Peyer's patch (tissue), 4 donors: ENCODE results near the gene ACER3. TPM values are rescaled to one million over a fixed set of nuclear protein-coding genes. Genes with fewer than 3 reads are reported as not detected.

ENCODE experiments used
- DNase-seq, 3 donors: peaks; one replicate each; pipeline ENCODE4 v3.0.0-alpha.2; 2017 to 2019
- H3K27ac ChIP-seq, 4 donors: fragments of 200-600 bp; sonication (generic); one replicate each; pipeline ENCODE4 v1.5.1; 2016 to 2019
- H3K27me3 ChIP-seq, 2 donors: fragments of 200-600 bp; sonication (generic); one replicate each; pipeline ENCODE4 v1.5.1; 2019
- H3K36me3 ChIP-seq, 3 donors: fragments of 200-600 bp; sonication (generic); one replicate each; pipeline ENCODE4 v1.5.1; 2016 to 2019
- H3K4me1 ChIP-seq, 4 donors: fragments of 200-600 bp; sonication (generic); one replicate each; pipeline ENCODE4 v1.5.1; 2016 to 2019
- H3K4me3 ChIP-seq, 4 donors: fragments of 200-600 bp; sonication (generic); 1 replicate in 3 of 4; 2 replicates in 1 of 4; pipeline ENCODE4 v1.5.1; 2016 to 2019; ENCODE audit warnings: mild to moderate bottlenecking in 1 of 4
- H3K9me3 ChIP-seq, 4 donors: fragments of 200-600 bp; sonication (generic); one replicate each; pipeline ENCODE4 v1.5.1; 2016 to 2019; ENCODE audit warnings: mild to moderate bottlenecking in 1 of 4
- CTCF ChIP-seq, 6 experiments: fragments of 450-650 bp in 4 of 6; fragments of 200-600 bp in 2 of 6; sonication (generic) in 1 of 6; IDR thresholded peaks; one replicate each; pipeline ENCODE4 v1.5.1; 2017 to 2019; ENCODE audit warnings: antibody characterized with exemption in 6 of 6, mild to moderate bottlenecking in 3 of 6, moderate library complexity in 1 of 6
- POLR2A ChIP-seq, 2 donors: fragments of 450-650 bp; IDR thresholded peaks; one replicate each; pipeline ENCODE4 v1.5.1; 2017; ENCODE audit warnings: antibody characterized with exemption in 2 of 2, mild to moderate bottlenecking in 2 of 2, moderate library complexity in 2 of 2
- total RNA-seq, 4 donors: library from RNA; depleted of rRNA; stranded (reverse); fragments of >200 nt; gene quantifications; one replicate each; pipeline ENCODE4 v1.1.0, GENCODE V29; 2016

The ACER3 gene
- total RNA-seq, 4 donors from 2014 or later, result 13.2 to 25.5 (median 19.8) TPM

- no peaks in the 10 kb centered on the region for H3K27me3 ChIP-seq
- H3K36me3 ChIP-seq, result no peaks in the 10 kb centered on the region
- peaks cover 0 to 14% (median 1%) of the 10 kb centered on the region in 4 donors for H3K4me1 ChIP-seq
- H3K9me3 ChIP-seq, result no peaks in the 10 kb centered on the region
- no peak overlapping the region for H3K4me3 ChIP-seq
- no peak for TF ChIP-seq POLR2A (IDR thresholded peaks at IDR 0.05)
- no peak for TF ChIP-seq CTCF (IDR thresholded peaks at IDR 0.05)
- no peak overlapping the region for H3K27ac ChIP-seq
- DNase-seq, result no peak
Measured at GRCh38 chr11:76841923-76842452, 18.7 kb upstream of the ACER3 start.

GRCh38 chr11:76843907-76844306 lies 16.8 kb upstream of the ACER3 start:
- TF ChIP-seq CTCF (IDR thresholded peaks at IDR 0.05), result no peak
- TF ChIP-seq POLR2A (IDR thresholded peaks at IDR 0.05), result no peak
- Histone ChIP-seq H3K27me3 (no peaks in the 10 kb centered on the region), H3K36me3 (no peaks in the 10 kb centered on the region), H3K9me3 (no peaks in the 10 kb centered on the region), H3K27ac (no peak overlapping the region), H3K4me3 (no peak overlapping the region), H3K4me1 (peaks cover 0 to 6% (median 0%) of the 10 kb centered on the region in 4 donors)
- no peak for DNase-seq

- TF ChIP-seq CTCF (IDR thresholded peaks at IDR 0.05) (no peak), POLR2A (IDR thresholded peaks at IDR 0.05) (no peak)
- Histone ChIP-seq H3K4me1 (peaks cover 0 to 6% (median 0%) of the 10 kb centered on the region in 4 donors), H3K27ac (no peak overlapping the region), H3K27me3 (no peaks in the 10 kb centered on the region), H3K9me3 (no peaks in the 10 kb centered on the region), H3K4me3 (no peak overlapping the region), H3K36me3 (no peaks in the 10 kb centered on the region)
- no peak for DNase-seq
Measured at GRCh38 chr11:76844511-76844910, 16.2 kb upstream of the ACER3 start.

GRCh38 chr11:76845069-76845468 lies 15.6 kb upstream of the ACER3 start:
- Histone ChIP-seq H3K9me3 (no peaks in the 10 kb centered on the region), H3K27ac (no peak overlapping the region), H3K4me3 (no peak overlapping the region), H3K27me3 (no peaks in the 10 kb centered on the region), H3K4me1 (peaks cover 0 to under 1% (median 0%) of the 10 kb centered on the region in 4 donors), H3K36me3 (no peaks in the 10 kb centered on the region)
- TF ChIP-seq POLR2A (IDR thresholded peaks at IDR 0.05) (no peak), CTCF (IDR thresholded peaks at IDR 0.05) (no peak)
- no peak for DNase-seq

- peak in 1 of 3 donors; percentile 53 for DNase-seq
- H3K27ac ChIP-seq, result no peak overlapping the region
- H3K4me1 ChIP-seq, result no peaks in the 10 kb centered on the region
- no peak overlapping the region for H3K4me3 ChIP-seq
- no peaks in the 10 kb centered on the region for H3K27me3 ChIP-seq
- H3K36me3 ChIP-seq, result no peaks in the 10 kb centered on the region
- H3K9me3 ChIP-seq, result no peaks in the 10 kb centered on the region
- TF ChIP-seq CTCF (IDR thresholded peaks at IDR 0.05) (no peak), POLR2A (IDR thresholded peaks at IDR 0.05) (no peak)
Measured at GRCh38 chr11:76846441-76846840, 14.3 kb upstream of the ACER3 start.

- no peak overlapping the region for H3K27ac ChIP-seq
- DNase-seq, result no peak
- no peaks in the 10 kb centered on the region for H3K27me3 ChIP-seq
- no peaks in the 10 kb centered on the region for H3K9me3 ChIP-seq
- no peaks in the 10 kb centered on the region for H3K4me1 ChIP-seq
- no peak overlapping the region for H3K4me3 ChIP-seq
- TF ChIP-seq POLR2A (IDR thresholded peaks at IDR 0.05) (no peak), CTCF (IDR thresholded peaks at IDR 0.05) (no peak)
- H3K36me3 ChIP-seq, result no peaks in the 10 kb centered on the region
Measured at GRCh38 chr11:76849376-76849775, 11.3 kb upstream of the ACER3 start.
